Choroid plexus epithelial cell (primary cell): ENCODE data around the gene FBXW11.

ENCODE experiments used
- DNase-seq: peaks from one replicate; pipeline ENCODE4 v3.0.0-alpha.2; 2010; ENCODE audit warnings: low read depth
- H3K4me3 ChIP-seq: 2 replicates; pipeline ENCODE4 v1.5.1; 2011; ENCODE audit warnings: low read depth, mild to moderate bottlenecking, control low read depth, low read length, moderate library complexity
- CTCF ChIP-seq: conservative IDR thresholded peaks from 2 replicates; pipeline ENCODE4 v1.5.1; 2011; ENCODE audit warnings: low read depth, mild to moderate bottlenecking, control low read depth, inconsistent platforms, low read length, moderate library complexity

The FBXW11 gene

DNA sequence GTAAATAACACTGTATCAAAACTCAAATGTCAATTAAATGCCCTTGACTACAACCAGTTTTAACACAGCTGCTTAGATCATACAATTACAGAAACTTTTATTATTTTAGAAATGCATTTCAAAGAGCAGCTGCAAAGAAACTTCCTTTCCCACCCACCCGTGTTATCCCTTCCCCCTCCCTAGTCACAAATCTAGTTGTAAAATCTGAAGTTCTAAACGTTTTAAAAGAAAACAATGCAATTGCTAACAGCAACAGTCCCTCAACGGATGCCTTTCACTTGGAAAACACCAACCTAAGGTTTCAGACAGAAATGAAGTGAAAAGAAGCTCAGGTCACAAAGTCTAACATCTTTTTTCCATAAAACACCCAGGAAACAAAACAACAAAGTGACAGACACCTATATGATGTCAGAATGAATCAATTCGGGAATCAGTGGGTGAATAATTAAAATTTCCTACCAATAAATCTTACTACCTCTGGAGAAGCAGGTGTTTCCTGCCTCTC is 100.3 kb downstream of the FBXW11 start:
- TF ChIP-seq CTCF: no peak
- DNase-seq: no peak
- no peak overlapping the region for H3K4me3 ChIP-seq

DNA sequence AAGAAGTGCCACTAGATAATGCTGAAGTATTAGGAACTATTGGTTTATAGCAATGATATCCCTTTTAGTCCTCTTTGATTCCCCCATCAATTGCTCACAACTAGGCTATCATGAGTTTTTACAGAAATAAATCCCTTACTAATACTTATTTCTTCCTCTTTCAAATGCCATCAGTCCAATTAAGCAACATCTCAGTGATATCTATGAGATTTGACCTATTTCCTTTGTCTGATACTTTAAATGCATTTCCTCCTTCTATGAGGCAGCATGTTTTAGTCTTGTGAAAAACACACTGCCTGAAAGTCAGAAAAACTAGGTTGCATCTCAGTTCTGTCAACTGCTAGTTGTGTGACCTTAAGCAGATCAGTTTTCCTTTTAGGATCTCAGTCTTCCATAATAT is 101.6 kb downstream of the FBXW11 start:
- H3K4me3 ChIP-seq: no peak overlapping the region

DNA sequence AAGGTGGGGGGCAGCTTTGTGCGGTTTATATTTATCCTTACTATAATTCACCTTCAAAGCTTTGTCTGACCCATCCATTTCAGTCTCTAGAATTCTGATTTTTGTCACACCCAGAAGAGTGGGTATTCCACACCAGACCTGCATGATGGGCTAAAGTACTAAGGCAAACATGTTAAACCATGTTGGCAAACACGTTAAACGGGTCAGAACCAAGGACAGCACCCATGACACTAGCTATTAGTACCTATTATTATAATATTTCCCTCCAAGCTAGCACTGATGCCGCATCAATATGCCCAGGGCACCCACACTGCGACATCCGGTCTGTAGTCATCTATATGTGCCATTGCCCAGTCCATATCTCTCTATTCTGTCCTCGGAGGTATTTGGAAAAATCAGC is 104.7 kb downstream of the FBXW11 start:
- no peak for TF ChIP-seq CTCF
- DNase-seq: no peak
- H3K4me3 ChIP-seq: no peak overlapping the region

More for the DNA sequence above, 101.6 kb downstream of the FBXW11 start:
- DNase-seq: no peak
- no peak for TF ChIP-seq CTCF

DNA sequence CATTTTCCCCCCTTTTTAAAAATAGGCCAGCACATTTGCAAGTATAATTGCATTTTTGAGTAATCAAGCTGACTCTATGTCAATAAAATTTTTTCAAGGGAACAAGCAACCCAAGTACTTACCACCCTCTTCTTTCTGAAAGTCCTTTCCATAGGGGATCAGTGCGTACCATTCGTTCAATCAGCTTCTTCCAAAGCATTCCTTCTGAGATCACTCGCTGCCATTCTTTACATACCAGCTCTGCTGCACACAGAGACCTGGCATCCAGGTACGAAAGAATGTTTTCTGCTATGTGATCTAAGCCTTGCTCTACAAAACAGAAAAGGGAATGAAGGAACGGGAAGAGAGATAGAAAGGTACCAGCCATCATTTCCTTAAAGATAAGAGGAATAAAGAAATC is 106.6 kb downstream of the FBXW11 start:
- DNase-seq: no peak
- no peak for TF ChIP-seq CTCF
- H3K4me3 ChIP-seq: no peak overlapping the region

DNA sequence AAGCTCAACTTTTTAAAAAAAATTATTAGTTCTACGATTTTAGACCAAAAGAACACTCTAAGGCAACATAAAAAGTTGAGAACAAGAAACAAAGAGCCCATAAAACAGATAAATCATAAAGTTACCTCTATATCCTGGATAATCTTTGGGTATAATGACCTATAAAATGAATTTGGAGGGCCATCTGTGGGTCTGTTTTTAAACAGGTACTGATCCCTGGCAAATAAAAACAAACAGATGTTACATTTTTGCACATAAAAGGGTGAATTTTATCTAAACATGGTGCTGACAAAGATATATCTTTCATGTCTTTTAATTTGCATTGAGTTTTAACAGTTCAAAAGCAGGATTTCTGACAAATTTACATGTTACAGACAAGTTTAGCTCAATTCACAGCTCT is 107.6 kb downstream of the FBXW11 start:
- DNase-seq: no peak
- H3K4me3 ChIP-seq: no peak overlapping the region
- TF ChIP-seq CTCF: no peak

GRCh38 chr5:171898386-171898785 is 108.1 kb downstream of the FBXW11 start:
- H3K4me3 ChIP-seq: no peak overlapping the region
- TF ChIP-seq CTCF: no peak
- DNase-seq: no peak

DNA sequence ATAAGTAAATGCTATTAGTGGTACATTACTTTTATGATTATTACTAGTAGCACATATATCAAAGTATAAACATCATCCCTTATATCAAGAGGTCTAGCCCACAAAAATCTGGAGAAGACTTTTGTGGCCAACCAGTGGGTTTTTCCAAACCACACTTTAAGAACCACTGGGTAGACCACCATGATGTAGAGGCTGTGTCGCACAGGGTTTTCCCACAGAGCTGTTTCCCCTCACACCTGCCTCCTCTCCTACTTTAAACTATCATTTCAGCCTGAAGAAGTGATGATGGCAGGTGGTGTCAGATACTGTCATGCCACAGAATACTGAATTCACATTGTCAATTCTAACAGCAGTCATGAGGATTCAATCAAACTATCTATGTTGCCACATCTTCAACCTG is 109.2 kb downstream of the FBXW11 start:
- H3K4me3 ChIP-seq: no peak overlapping the region
- no peak for TF ChIP-seq CTCF
- DNase-seq: no peak
